Ascending aorta (tissue), 2 donors: Measurements from ENCODE around the gene PGR. TPM values are rescaled to one million over a fixed set of nuclear protein-coding genes. Genes with fewer than 3 reads are reported as not detected.

Experiments
- DNase-seq, 2 donors: peaks; one replicate each; pipeline ENCODE4 v3.0.0-alpha.2; 2019; ENCODE audit warnings: low spot score in 2 of 2
- H3K27ac ChIP-seq, 2 donors: fragments of 200-600 bp; sonication (generic); one replicate each; pipeline ENCODE4 v1.5.1; 2016 to 2017; ENCODE audit warnings: mild to moderate bottlenecking in 1 of 2
- H3K27me3 ChIP-seq: fragments of 200-600 bp; sonication (generic); one replicate; pipeline ENCODE4 v1.5.1; 2017
- H3K36me3 ChIP-seq, 2 donors: fragments of 200-600 bp; sonication (generic); one replicate each; pipeline ENCODE4 v1.5.1; 2016
- H3K4me1 ChIP-seq, 2 donors: fragments of 200-600 bp; sonication (generic); one replicate each; pipeline ENCODE4 v1.5.1; 2016 to 2017; ENCODE audit warnings: mild to moderate bottlenecking in 1 of 2
- H3K4me3 ChIP-seq, 2 donors: fragments of 200-600 bp; sonication (generic); one replicate each; pipeline ENCODE4 v1.5.1; 2016 to 2017; ENCODE audit warnings: mild to moderate bottlenecking in 1 of 2
- H3K9me3 ChIP-seq, 2 donors: fragments of 200-600 bp; sonication (generic); one replicate each; pipeline ENCODE4 v1.5.1; 2016
- CTCF ChIP-seq, 3 experiments: fragments of 200-600 bp in 2 of 3; fragments of 450-650 bp in 1 of 3; sonication (generic) in 2 of 3; IDR thresholded peaks; one replicate each; pipeline ENCODE4 v1.5.1; 2016 to 2019; ENCODE audit warnings: antibody characterized with exemption in 3 of 3, mild to moderate bottlenecking in 1 of 3, moderate library complexity in 1 of 3
- intact Hi-C: fragments of 100-400 bp; cut with DNase I; formaldehyde crosslinking; loops from one replicate; pipeline ENCODE4 v1.15.1; 2023
- total RNA-seq: library from RNA; depleted of rRNA; stranded (reverse); fragments of >200 nt; gene quantifications from one replicate; pipeline ENCODE4 v1.1.0, GENCODE V29; 2016

PGR gene
- total RNA-seq, 1 donor from 2014 or later: 31.1 TPM

GRCh38 chr11:101035872-101036271 lies 93.7 kb downstream of the PGR start:
- Histone ChIP-seq H3K9me3 (no peaks in the 10 kb centered on the region), H3K4me3 (no peak overlapping the region), H3K36me3 (peaks cover 0 to 7% of the 10 kb centered on the region in 2 donors), H3K27me3 (no peaks in the 10 kb centered on the region), H3K27ac (peak overlapping the region in 1 of 2 donors; percentile 39), H3K4me1 (peaks cover 0 to 2% of the 10 kb centered on the region in 2 donors)
- DNase-seq: no peak
- intact Hi-C loops: no loop called here
- no peak for TF ChIP-seq CTCF (IDR thresholded peaks at IDR 0.05)

- DNase-seq: peak in 1 of 2 donors; percentile 64
- Histone ChIP-seq H3K27ac (peak overlapping the region; percentile 39 to 66), H3K9me3 (no peaks in the 10 kb centered on the region), H3K4me3 (no peak overlapping the region), H3K27me3 (no peaks in the 10 kb centered on the region), H3K4me1 (peaks cover 0 to 2% of the 10 kb centered on the region in 2 donors), H3K36me3 (no peaks in the 10 kb centered on the region)
- intact Hi-C loops: no loop called here
- TF ChIP-seq CTCF (IDR thresholded peaks at IDR 0.05): no peak
These were observed 95.5 kb downstream of the PGR start for GRCh38 chr11:101034076-101034475.

GRCh38 chr11:101032991-101033390 lies 96.6 kb downstream of the PGR start:
- Histone ChIP-seq H3K4me3 (no peak overlapping the region), H3K9me3 (no peaks in the 10 kb centered on the region), H3K27me3 (no peaks in the 10 kb centered on the region), H3K4me1 (peaks cover 0 to 2% of the 10 kb centered on the region in 2 donors), H3K36me3 (no peaks in the 10 kb centered on the region), H3K27ac (no peak overlapping the region)
- intact Hi-C loops: no loop called here
- no peak for DNase-seq
- no peak for TF ChIP-seq CTCF (IDR thresholded peaks at IDR 0.05)

GRCh38 chr11:101031713-101032112 lies 97.9 kb downstream of the PGR start:
- Histone ChIP-seq H3K4me3 (no peak overlapping the region), H3K4me1 (peaks cover 0 to 2% of the 10 kb centered on the region in 2 donors), H3K27me3 (no peaks in the 10 kb centered on the region), H3K36me3 (no peaks in the 10 kb centered on the region), H3K9me3 (no peaks in the 10 kb centered on the region), H3K27ac (no peak overlapping the region)
- no peak for TF ChIP-seq CTCF (IDR thresholded peaks at IDR 0.05)
- intact Hi-C loops: no loop called here
- no peak for DNase-seq

- intact Hi-C loops: no loop called here
- no peak for TF ChIP-seq CTCF (IDR thresholded peaks at IDR 0.05)
- no peaks in the 10 kb centered on the region for H3K27me3 ChIP-seq
- H3K27ac ChIP-seq: no peak overlapping the region
- no peaks in the 10 kb centered on the region for H3K9me3 ChIP-seq
- no peaks in the 10 kb centered on the region for H3K36me3 ChIP-seq
- H3K4me1 ChIP-seq: peaks cover 0 to 2% of the 10 kb centered on the region in 2 donors
- DNase-seq: no peak
- no peak overlapping the region for H3K4me3 ChIP-seq
These were observed 98.9 kb downstream of the PGR start for GRCh38 chr11:101030692-101031091.

GRCh38 chr11:101030015-101030414 lies 99.6 kb downstream of the PGR start:
- peaks cover 0 to 2% of the 10 kb centered on the region in 2 donors for H3K4me1 ChIP-seq
- H3K27ac ChIP-seq: no peak overlapping the region
- no peak overlapping the region for H3K4me3 ChIP-seq
- H3K27me3 ChIP-seq: no peaks in the 10 kb centered on the region
- intact Hi-C loops: no loop called here
- no peak for TF ChIP-seq CTCF (IDR thresholded peaks at IDR 0.05)
- H3K9me3 ChIP-seq: no peaks in the 10 kb centered on the region
- DNase-seq: no peak
- no peaks in the 10 kb centered on the region for H3K36me3 ChIP-seq
